AG04449 (cell line): Measurements from ENCODE around the gene CNKSR3.

Experiments
- CTCF ChIA-PET: fragments of 350-600 bp; formaldehyde crosslinking; extraction: SDS; loops from one replicate; lab custom pipeline; 2021; ENCODE audit warnings: antibody characterized with exemption; lab: Yijun Ruan, JAX
- POLR2A ChIA-PET: fragments of 400-600, 350-600 bp; formaldehyde crosslinking; extraction: SDS; loops from one replicate; lab custom pipeline; 2020; ENCODE audit warnings: antibody characterized with exemption, inconsistent platforms; lab: Yijun Ruan, JAX
- DNase-seq: peaks from one replicate; pipeline ENCODE4 v3.0.0-alpha.2; 2010; ENCODE audit warnings: low read depth, low spot score
- H3K4me3 ChIP-seq: 2 replicates; pipeline ENCODE4 v1.5.1; 2011; ENCODE audit warnings: low read depth, mild to moderate bottlenecking, control low read depth, low read length
- TF ChIP-seq, protein P1 (sequence below): IDR thresholded peaks from one replicate; pipeline ENCODE4 v1.5.1; 2011; ENCODE audit warnings: mild to moderate bottlenecking, moderate library complexity, low read length, control low read depth, inconsistent platforms; ENCODE audit not compliant: insufficient read depth; ENCODE audit errors: missing control alignments

The CNKSR3 gene

DNA sequence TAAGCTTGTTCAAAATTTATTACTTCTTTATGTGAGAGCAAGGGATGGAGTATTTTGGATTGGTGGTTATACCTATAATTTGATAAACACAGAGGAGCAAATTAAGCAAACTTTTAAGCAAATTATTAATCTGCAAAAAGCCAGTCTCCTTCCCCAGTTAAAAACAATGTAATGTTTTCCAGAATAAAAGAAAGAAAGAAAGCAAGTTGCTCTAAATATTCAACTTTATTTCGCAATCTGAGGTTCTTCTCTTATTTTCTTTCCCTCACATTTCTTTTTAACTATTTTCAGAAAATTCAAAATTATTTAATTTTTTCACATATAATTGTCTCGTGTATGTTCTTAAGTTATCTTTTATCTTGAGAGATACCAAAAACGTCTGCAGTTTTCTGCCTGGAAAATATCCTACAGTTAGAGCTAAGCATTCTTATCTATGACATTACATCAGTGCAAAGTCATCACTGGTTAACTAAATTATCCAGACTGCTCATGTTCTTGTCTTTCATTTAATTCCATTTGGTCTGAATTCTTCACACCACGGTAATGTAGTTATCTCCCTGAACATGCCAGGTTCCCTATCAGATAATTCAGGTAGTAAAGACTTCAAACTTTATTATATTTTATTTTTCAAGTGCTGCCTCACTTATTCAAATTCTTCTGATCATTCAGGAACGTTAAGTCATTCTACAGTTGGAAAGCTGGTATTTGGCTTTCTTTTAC is 3.3 kb upstream of the CNKSR3 start:
- POLR2A ChIA-PET, result no interaction called here
- TF ChIP-seq, protein P1, sequence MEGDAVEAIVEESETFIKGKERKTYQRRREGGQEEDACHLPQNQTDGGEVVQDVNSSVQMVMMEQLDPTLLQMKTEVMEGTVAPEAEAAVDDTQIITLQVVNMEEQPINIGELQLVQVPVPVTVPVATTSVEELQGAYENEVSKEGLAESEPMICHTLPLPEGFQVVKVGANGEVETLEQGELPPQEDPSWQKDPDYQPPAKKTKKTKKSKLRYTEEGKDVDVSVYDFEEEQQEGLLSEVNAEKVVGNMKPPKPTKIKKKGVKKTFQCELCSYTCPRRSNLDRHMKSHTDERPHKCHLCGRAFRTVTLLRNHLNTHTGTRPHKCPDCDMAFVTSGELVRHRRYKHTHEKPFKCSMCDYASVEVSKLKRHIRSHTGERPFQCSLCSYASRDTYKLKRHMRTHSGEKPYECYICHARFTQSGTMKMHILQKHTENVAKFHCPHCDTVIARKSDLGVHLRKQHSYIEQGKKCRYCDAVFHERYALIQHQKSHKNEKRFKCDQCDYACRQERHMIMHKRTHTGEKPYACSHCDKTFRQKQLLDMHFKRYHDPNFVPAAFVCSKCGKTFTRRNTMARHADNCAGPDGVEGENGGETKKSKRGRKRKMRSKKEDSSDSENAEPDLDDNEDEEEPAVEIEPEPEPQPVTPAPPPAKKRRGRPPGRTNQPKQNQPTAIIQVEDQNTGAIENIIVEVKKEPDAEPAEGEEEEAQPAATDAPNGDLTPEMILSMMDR, result no peak
- CTCF ChIA-PET, result interaction anchor here (1.9 kb wide), 1 partner anchor 359 kb away, joined by 5 read pairs; no protein-coding TSS in a partner anchor
- H3K4me3 ChIP-seq, result no peak overlapping the region
- DNase-seq, result no peak

DNA sequence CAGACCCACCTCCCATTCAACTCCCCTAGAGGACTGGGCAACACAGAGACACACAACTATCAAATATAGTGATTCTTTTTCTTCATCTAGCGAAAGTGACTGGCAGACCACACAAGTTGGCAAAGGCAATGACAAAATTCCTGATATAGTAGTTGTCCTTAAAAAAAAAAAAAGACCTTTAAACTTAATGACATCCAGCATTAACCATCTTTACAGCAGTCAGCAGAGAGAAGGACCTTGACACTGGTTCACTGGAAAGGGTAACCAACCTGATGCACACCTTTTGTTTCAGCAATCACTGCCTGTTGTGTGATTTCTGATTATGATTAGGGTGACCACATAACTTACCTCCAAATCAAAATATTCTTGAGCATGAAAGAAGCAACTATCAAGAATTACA is 1.7 kb upstream of the CNKSR3 start:
- no peak overlapping the region for H3K4me3 ChIP-seq
- CTCF ChIA-PET, result interaction anchor here (1.9 kb wide), 1 partner anchor 358 kb away, joined by 5 read pairs; no protein-coding TSS in a partner anchor
- DNase-seq, result no peak
- TF ChIP-seq, protein P1, result no peak
- POLR2A ChIA-PET, result no interaction called here

DNA sequence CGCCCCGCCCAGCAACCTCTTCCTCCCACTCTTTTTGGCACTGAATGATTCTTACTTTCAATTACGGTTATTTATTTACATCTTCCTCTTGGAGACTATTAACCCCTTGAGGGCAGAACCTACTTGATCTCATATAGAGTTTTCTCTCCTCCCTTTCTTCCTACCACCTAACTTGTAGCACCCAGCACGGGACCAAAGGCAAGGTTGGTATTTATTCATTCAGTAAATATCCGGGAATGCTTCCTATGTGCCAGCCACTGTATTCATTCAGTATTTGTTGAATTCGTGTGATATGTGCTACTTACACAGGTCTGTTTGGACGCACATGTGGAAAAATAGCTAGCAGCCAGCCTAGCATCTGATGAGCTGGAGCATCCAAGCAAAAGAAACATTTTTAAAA is 1.3 kb upstream of the CNKSR3 start:
- DNase-seq, result no peak
- ChIA-PET CTCF (no interaction called here), POLR2A (no interaction called here)
- TF ChIP-seq, protein P1, result no peak
- H3K4me3 ChIP-seq, result no peak overlapping the region

DNA sequence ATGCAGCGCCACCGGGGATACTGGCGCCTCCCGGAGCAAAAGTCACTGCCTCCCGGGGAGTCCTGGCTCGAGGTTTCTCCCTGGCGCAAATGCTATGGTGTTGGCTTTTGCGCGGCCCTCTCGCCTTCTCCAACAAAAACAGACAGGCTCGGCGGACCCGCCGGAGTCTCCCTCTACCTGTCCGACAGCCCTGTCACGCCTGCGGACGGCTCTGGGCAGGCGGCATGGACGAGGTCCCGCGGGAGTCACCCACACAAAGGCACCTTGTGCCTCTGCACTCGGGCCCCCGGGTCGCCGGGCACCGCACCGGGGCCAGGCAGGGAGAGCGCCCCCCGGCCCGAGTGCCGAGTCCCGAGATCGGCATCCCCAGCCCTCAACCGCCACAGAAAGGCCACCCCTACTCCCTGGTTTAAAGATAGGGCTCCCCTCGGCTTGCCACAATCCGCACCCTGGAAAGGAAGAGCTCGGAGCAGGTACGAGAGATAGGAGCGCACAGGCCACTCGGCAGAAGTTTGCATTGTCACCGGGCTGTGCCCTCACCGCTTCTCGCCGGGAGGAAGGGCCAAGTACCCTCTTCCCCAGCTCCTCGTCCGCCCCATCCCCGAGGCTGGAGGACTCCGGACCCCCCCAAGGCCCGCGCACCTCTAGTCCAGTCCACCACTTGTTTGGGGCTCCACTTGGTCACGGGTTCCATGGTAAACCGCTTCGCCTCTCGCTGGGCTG is 903 bp downstream of the CNKSR3 start:
- no peak for DNase-seq
- TF ChIP-seq, protein P1, result no peak
- ChIA-PET CTCF (interaction anchor here (0.6 to 1.8 kb wide), 4 partner anchors 10 to 356 kb away, joined by 3 to 10 read pairs (median 5); no protein-coding TSS in a partner anchor), POLR2A (interaction anchor here (1.1 to 1.8 kb wide), 4 partner anchors 9 to 61 kb away, joined by 3 to 8 read pairs (median 4); no protein-coding TSS in a partner anchor)
- H3K4me3 ChIP-seq, result peak overlapping the region; percentile 84

DNA sequence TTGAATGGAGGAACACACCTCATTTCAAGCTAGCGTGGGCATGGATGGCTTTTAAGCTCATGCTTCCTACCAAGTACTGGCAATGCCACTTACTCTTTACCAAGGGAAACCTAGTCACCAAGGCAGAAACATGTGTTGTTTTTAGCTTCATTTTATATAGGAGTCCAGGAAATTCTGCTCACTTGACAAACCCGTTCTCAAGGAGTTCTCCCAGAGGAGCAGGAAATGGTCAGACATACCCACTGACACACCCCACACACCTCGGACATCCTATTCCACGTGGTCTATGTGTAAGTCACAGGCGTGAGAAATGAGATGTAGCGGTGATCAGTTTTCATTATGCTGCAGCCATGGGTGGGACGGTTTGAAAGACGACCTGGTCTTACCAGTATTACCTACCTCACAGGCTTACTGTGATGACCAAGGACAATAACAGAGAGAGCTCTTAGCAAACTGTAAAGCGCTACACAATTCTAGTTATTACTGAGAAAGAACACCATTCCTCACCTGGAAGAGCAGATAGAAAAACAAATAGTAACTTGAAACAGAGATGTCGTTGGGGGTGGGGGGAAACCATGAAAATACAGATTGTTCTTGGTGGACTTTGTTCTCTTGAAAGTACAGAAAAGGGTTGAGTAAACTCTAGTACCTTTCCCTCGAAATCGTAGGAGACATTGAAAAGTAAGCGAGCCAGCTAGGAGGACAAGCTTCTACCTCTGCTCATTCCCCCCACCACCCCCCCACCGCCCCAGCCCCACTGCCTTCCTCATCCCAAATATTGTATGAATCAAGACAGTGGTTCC is 1.7 kb downstream of the CNKSR3 start:
- CTCF ChIA-PET, result interaction anchor here (1.1 to 1.8 kb wide), 2 partner anchors 10 to 354 kb away, joined by 3 to 17 read pairs; no protein-coding TSS in a partner anchor
- POLR2A ChIA-PET, result no interaction called here
- TF ChIP-seq, protein P1, result no peak
- peak overlapping the region; percentile 84 for H3K4me3 ChIP-seq
- no peak for DNase-seq
